Measurements from ENCODE around the gene MIOS. TPM values are rescaled to one million over a fixed set of nuclear protein-coding genes. Genes with fewer than 3 reads are reported as not detected.

The MIOS gene
- total RNA-seq, 4 donors from 2014 or later: 37.6 to 65.6 (median 52.3) TPM

DNA sequence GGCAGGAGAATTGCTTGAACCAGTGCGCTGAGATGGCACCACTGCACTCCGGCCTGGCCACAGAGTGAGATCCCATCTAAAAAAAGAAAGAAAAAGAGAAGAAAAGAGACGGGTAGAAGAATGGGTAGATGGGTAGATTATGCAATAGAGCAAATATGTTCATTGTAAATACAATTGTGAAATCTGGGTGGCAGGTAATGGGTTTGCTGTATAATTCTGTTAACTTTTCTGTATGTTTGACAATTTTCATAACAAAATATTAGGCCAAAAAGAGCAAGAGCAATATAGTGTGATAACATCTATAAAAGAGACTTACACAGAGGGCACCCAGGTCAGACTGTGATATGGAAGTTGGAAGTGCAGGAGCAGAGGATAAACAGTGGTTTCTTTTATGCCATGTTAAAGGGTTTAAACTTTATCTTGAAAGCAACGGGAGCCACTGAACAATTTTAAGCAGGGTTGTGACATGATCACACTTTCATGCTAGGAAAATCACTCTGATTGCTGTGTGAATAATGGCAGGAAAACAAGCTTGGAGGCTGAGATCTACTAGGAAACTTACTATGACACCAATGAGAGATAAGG is 24.3 kb upstream of the MIOS start:
- TF ChIP-seq POLR2A (IDR thresholded peaks at IDR 0.05): no peak
- TF ChIP-seq, protein P1, sequence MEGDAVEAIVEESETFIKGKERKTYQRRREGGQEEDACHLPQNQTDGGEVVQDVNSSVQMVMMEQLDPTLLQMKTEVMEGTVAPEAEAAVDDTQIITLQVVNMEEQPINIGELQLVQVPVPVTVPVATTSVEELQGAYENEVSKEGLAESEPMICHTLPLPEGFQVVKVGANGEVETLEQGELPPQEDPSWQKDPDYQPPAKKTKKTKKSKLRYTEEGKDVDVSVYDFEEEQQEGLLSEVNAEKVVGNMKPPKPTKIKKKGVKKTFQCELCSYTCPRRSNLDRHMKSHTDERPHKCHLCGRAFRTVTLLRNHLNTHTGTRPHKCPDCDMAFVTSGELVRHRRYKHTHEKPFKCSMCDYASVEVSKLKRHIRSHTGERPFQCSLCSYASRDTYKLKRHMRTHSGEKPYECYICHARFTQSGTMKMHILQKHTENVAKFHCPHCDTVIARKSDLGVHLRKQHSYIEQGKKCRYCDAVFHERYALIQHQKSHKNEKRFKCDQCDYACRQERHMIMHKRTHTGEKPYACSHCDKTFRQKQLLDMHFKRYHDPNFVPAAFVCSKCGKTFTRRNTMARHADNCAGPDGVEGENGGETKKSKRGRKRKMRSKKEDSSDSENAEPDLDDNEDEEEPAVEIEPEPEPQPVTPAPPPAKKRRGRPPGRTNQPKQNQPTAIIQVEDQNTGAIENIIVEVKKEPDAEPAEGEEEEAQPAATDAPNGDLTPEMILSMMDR (IDR thresholded peaks at IDR 0.05): no peak
- no peak overlapping the region for H3K4me3 ChIP-seq (ENCODE audit: low read depth, poor library complexity, severe bottlenecking)
- 82 to 90% methylated on average over 4 of the region's 4 CpGs for WGBS, 2 donors
- intact Hi-C loops (cut with DNase I; ENCODE audit: low total_unique reads): loop anchor here (5.0 kb wide), 1 partner anchor 440 kb away; no protein-coding TSS in a partner anchor
- DNase-seq (ENCODE audit: low spot score in 2 of 2): no peak

DNA sequence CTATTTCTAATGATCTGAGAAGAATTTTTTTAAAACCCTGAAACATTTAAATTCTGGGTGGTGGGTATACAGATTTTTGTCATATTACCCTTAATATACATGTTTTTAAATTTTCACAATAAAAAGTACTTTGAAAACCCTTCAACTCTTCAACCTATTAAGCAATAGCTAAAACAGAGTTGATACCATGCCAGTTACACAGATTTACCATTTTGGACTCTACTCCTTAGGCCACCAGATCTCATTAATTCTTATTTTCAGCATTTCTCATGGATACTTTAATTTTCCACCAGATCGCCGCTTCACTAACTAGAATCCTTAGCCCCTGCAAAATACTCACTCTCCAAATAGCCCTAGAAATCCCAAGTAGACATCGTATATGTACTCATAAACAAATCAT is 18.3 kb upstream of the MIOS start:
- no peak for DNase-seq (ENCODE audit: low spot score in 2 of 2)
- TF ChIP-seq, protein P1 (IDR thresholded peaks at IDR 0.05): no peak
- no peak for TF ChIP-seq POLR2A (IDR thresholded peaks at IDR 0.05)
- H3K4me3 ChIP-seq (ENCODE audit: low read depth, poor library complexity, severe bottlenecking): no peak overlapping the region
- 93 to 98% methylated on average over 3 of the region's 3 CpGs for WGBS, 2 donors
- intact Hi-C loops (cut with DNase I; ENCODE audit: low total_unique reads): no loop called here

- WGBS, 2 donors: 97 to 99% methylated on average over 3 of the region's 3 CpGs
- TF ChIP-seq, protein P1 (IDR thresholded peaks at IDR 0.05): no peak
Measured at GRCh38 chr7:7550663-7551062, 16.0 kb upstream of the MIOS start.

DNA sequence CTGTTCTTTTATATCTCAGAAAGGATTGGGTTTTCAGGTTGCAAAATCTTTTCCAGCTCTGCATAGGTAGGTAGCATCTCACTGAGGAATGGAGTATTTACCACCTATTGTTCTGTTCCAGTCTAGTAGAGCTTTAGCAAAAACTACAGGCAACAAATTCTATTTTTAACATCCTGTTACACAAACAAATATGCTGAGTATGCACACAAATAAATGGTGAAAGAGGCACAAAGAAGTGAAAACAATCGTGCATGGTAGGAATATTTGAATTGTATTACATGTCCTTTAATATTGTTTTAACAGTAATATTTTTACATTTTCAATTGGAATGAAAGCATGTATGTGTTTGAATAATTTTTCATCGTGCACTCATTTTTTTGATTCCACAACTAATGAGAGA is 14.5 kb upstream of the MIOS start:
- WGBS, 2 donors: 84 to 86% methylated on average over 2 of the region's 2 CpGs
- TF ChIP-seq POLR2A (IDR thresholded peaks at IDR 0.05): no peak
- TF ChIP-seq, protein P1 (IDR thresholded peaks at IDR 0.05): no peak
- H3K4me3 ChIP-seq (ENCODE audit: low read depth, poor library complexity, severe bottlenecking): no peak overlapping the region
- intact Hi-C loops (cut with DNase I; ENCODE audit: low total_unique reads): no loop called here
- DNase-seq (ENCODE audit: low spot score in 2 of 2): no peak

More at GRCh38 chr7:7550663-7551062, 16.0 kb upstream of the MIOS start:
- no peak for DNase-seq (ENCODE audit: low spot score in 2 of 2)
- intact Hi-C loops (cut with DNase I; ENCODE audit: low total_unique reads): no loop called here
- no peak overlapping the region for H3K4me3 ChIP-seq (ENCODE audit: low read depth, poor library complexity, severe bottlenecking)

DNA sequence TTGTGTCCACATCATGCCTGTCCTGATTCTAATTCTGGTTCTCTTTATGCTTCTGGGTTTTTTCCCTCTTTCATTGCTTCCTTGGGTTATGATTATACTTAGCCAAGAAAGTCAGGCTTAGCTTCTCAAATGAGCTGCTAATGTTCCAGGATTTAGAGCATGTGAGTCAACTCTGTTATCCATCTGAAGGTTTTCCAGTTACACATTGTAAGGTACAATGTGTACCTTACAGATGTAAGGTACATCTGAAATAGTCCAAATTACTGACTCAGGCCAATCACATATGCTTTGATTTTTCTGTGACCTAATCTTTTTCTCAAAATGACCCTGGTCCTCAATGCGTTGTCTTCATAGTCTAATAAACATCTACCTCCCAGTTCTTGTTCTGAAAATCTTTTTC is 13.3 kb upstream of the MIOS start:
- TF ChIP-seq, protein P1 (IDR thresholded peaks at IDR 0.05): no peak
- no peak for TF ChIP-seq POLR2A (IDR thresholded peaks at IDR 0.05)
- DNase-seq (ENCODE audit: low spot score in 2 of 2): no peak
- WGBS, 2 donors: 81 to 85% methylated on average over 1 of the region's 1 CpG
- H3K4me3 ChIP-seq (ENCODE audit: low read depth, poor library complexity, severe bottlenecking): no peak overlapping the region
- intact Hi-C loops (cut with DNase I; ENCODE audit: low total_unique reads): no loop called here

- intact Hi-C loops (cut with DNase I; ENCODE audit: low total_unique reads): no loop called here
Measured at GRCh38 chr7:7554021-7554432, 12.7 kb upstream of the MIOS start.

More at GRCh38 chr7:7554021-7554432, 12.7 kb upstream of the MIOS start:
- WGBS, 2 donors: 35 to 54% methylated on average over 5 of the region's 5 CpGs
- TF ChIP-seq POLR2A (IDR thresholded peaks at IDR 0.05): no peak
- TF ChIP-seq, protein P1 (IDR thresholded peaks at IDR 0.05): no peak
- DNase-seq (ENCODE audit: low spot score in 2 of 2): no peak
- H3K4me3 ChIP-seq (ENCODE audit: low read depth, poor library complexity, severe bottlenecking): no peak overlapping the region
